PC-3 (cell line): ENCODE measurements around the gene DECR2.

ENCODE experiments used
- EZH2 ChIP-seq: fragments of 300-600 bp; sonication (generic); IDR thresholded peaks from one replicate; pipeline ENCODE4 v1.6.1; 2017; ENCODE audit warnings: antibody characterized with exemption, mild to moderate bottlenecking, low read length; ENCODE audit not compliant: unreplicated experiment
- EZH2phosphoT487 ChIP-seq: fragments of 300-600 bp; sonication (generic); IDR thresholded peaks from 2 replicates; pipeline ENCODE4 v1.6.1; 2018; ENCODE audit warnings: mild to moderate bottlenecking, antibody characterized with exemption, low read length, borderline replicate concordance
- TF ChIP-seq, protein P1 (sequence below): fragments of 300-600 bp; sonication (generic); conservative IDR thresholded peaks from 2 replicates; pipeline ENCODE4 v1.5.1; 2017; ENCODE audit warnings: antibody characterized with exemption, low read depth, mild to moderate bottlenecking, low read length

DNA sequence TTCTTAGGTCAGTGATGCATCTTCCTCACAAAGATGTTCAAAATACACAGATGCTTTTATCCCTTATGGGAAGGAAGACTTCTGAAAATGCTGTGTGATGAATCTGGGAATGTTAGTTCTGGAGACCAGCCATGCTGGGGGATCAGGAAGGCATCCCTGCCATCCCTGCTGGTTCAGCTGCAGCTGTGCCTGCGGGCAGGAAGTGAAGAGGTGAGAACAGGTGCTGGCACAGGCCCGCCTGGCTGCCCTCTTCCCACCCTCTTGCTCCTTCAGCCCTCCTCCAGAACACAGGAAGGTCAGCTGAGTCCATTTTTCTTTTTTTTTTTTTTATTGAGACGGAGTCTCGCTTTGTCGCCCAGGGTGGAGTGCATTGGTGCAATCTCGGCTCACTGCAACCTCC, 38.9 kb downstream of the DECR2 start:
- TF ChIP-seq, protein P1, sequence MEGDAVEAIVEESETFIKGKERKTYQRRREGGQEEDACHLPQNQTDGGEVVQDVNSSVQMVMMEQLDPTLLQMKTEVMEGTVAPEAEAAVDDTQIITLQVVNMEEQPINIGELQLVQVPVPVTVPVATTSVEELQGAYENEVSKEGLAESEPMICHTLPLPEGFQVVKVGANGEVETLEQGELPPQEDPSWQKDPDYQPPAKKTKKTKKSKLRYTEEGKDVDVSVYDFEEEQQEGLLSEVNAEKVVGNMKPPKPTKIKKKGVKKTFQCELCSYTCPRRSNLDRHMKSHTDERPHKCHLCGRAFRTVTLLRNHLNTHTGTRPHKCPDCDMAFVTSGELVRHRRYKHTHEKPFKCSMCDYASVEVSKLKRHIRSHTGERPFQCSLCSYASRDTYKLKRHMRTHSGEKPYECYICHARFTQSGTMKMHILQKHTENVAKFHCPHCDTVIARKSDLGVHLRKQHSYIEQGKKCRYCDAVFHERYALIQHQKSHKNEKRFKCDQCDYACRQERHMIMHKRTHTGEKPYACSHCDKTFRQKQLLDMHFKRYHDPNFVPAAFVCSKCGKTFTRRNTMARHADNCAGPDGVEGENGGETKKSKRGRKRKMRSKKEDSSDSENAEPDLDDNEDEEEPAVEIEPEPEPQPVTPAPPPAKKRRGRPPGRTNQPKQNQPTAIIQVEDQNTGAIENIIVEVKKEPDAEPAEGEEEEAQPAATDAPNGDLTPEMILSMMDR: no peak
- TF ChIP-seq EZH2phosphoT487 (no peak), EZH2 (no peak)
